ENCODE measurements around the gene RPRML. TPM values are rescaled to one million over a fixed set of nuclear protein-coding genes. Genes with fewer than 3 reads are reported as not detected.
"Not testable (repeated sequence)": the region's sequence is repeated elsewhere in the genome, so short reads cannot be mapped to it uniquely, and the experiment has no call there.

RPRML gene
- 2.4 and 3.9 TPM in 2 replicates for total RNA-seq (2014; rRNA removed; shearing (Covaris generic))

GRCh38 chr17:46979147-46979863, at the start of gene RPRML:
Gene RPRML, minus strand, starts transcription at chr17:46979253. Its CDS starts 246 bp downstream, at chr17:46979007.
- in situ Hi-C loops (cut with HindIII; ENCODE audit: low sequenced_read_pairs): no loop called here
- DNase-seq (ENCODE audit: low spot score): peak; percentile 47

- in situ Hi-C loops (cut with HindIII; ENCODE audit: low sequenced_read_pairs); DNase-seq (ENCODE audit: low spot score): not testable (repeated sequence)
Observed at GRCh38 chr17:47016966-47017365, 37.9 kb upstream of the RPRML start.

GRCh38 chr17:47013341-47013740, 34.3 kb upstream of the RPRML start:
- in situ Hi-C loops (cut with HindIII; ENCODE audit: low sequenced_read_pairs): no loop called here
- no peak for DNase-seq (ENCODE audit: low spot score)

GRCh38 chr17:47012457-47012856, 33.4 kb upstream of the RPRML start:
- no peak for DNase-seq (ENCODE audit: low spot score)
- in situ Hi-C loops (cut with HindIII; ENCODE audit: low sequenced_read_pairs): no loop called here

GRCh38 chr17:47009759-47010594, 30.9 kb upstream of the RPRML start:
- in situ Hi-C loops (cut with HindIII; ENCODE audit: low sequenced_read_pairs): no loop called here
- no peak for DNase-seq (ENCODE audit: low spot score)

- in situ Hi-C loops (cut with HindIII; ENCODE audit: low sequenced_read_pairs): no loop called here
- no peak for DNase-seq (ENCODE audit: low spot score)
Observed at GRCh38 chr17:47004906-47005305, 25.9 kb upstream of the RPRML start.

GRCh38 chr17:47003864-47004263, 24.8 kb upstream of the RPRML start:
- DNase-seq (ENCODE audit: low spot score); in situ Hi-C loops (cut with HindIII; ENCODE audit: low sequenced_read_pairs): not testable (repeated sequence)

- DNase-seq (ENCODE audit: low spot score): no peak
- in situ Hi-C loops (cut with HindIII; ENCODE audit: low sequenced_read_pairs): no loop called here
Observed at GRCh38 chr17:46995841-46996571, 17.0 kb upstream of the RPRML start.

GRCh38 chr17:46994993-46995392, 15.9 kb upstream of the RPRML start:
- no peak for DNase-seq (ENCODE audit: low spot score)
- in situ Hi-C loops (cut with HindIII; ENCODE audit: low sequenced_read_pairs): no loop called here

- in situ Hi-C loops (cut with HindIII; ENCODE audit: low sequenced_read_pairs): no loop called here
- no peak for DNase-seq (ENCODE audit: low spot score)
Observed at GRCh38 chr17:46991617-46992016, 12.6 kb upstream of the RPRML start.

- DNase-seq (ENCODE audit: low spot score): no peak
- in situ Hi-C loops (cut with HindIII; ENCODE audit: low sequenced_read_pairs): no loop called here
Observed at GRCh38 chr17:46989637-46990431, 10.8 kb upstream of the RPRML start.

- not testable (repeated sequence) for DNase-seq (ENCODE audit: low spot score)
Observed at GRCh38 chr17:46987927-46988326, 8.9 kb upstream of the RPRML start.

GRCh38 chr17:46986366-46986765, 7.3 kb upstream of the RPRML start:
- no peak for DNase-seq (ENCODE audit: low spot score)
- in situ Hi-C loops (cut with HindIII; ENCODE audit: low sequenced_read_pairs): no loop called here

More at GRCh38 chr17:46987927-46988326, 8.9 kb upstream of the RPRML start:
- in situ Hi-C loops (cut with HindIII; ENCODE audit: low sequenced_read_pairs): not testable (repeated sequence)

GRCh38 chr17:46984892-46985291, 5.8 kb upstream of the RPRML start:
- in situ Hi-C loops (cut with HindIII; ENCODE audit: low sequenced_read_pairs): no loop called here
- peak; percentile 65 for DNase-seq (ENCODE audit: low spot score)

GRCh38 chr17:46984341-46984740, 5.3 kb upstream of the RPRML start:
- DNase-seq (ENCODE audit: low spot score): peak; percentile 84
- in situ Hi-C loops (cut with HindIII; ENCODE audit: low sequenced_read_pairs): no loop called here

GRCh38 chr17:46983782-46984181, 4.7 kb upstream of the RPRML start:
- DNase-seq (ENCODE audit: low spot score): no peak
- in situ Hi-C loops (cut with HindIII; ENCODE audit: low sequenced_read_pairs): no loop called here

GRCh38 chr17:46982577-46982976, 3.5 kb upstream of the RPRML start:
- DNase-seq (ENCODE audit: low spot score): no peak
- in situ Hi-C loops (cut with HindIII; ENCODE audit: low sequenced_read_pairs): no loop called here

GRCh38 chr17:46978489-46979146, 435 bp downstream of the RPRML start:
- DNase-seq (ENCODE audit: low spot score): peak; percentile 32
- in situ Hi-C loops (cut with HindIII; ENCODE audit: low sequenced_read_pairs): no loop called here
